ENCODE measurements around the gene ZHX3. TPM values are rescaled to one million over a fixed set of nuclear protein-coding genes. Genes with fewer than 3 reads are reported as not detected.

Gene ZHX3
- total and polyA plus RNA-seq, 2 of the 4 experiments (the other 2 are of a cell fraction) = 25.0 to 28.0 TPM

- no TSS peak for BruUV-seq (replicated peaks)
- WGBS, 2 experiments (ENCODE audit: extremely low coverage in 2 of 2, insufficient read length in 1 of 2) = 94% methylated on average over 2 of the region's 4 CpGs; no CpG with 5 or more reads in 1 of the 2 experiments
- no peak overlapping the region for H4K8ac ChIP-seq (ENCODE audit: low read depth in 2 of 2, low read length in 2 of 2)
- intact Hi-C loops (cut with micrococcal nuclease) (no loop called here), in situ Hi-C loops (cut with MboI; ENCODE audit: low sequenced_read_pairs) (no loop called here), dilution Hi-C loops (cut with HindIII; ENCODE audit: low sequenced_read_pairs, unreplicated experiment) (no loop called here)
- ChIA-PET CTCF (no interaction called here), POLR2A (ENCODE audit: unreplicated experiment) (no interaction called here)
- H2BK120ac ChIP-seq (ENCODE audit: low read depth, low read length) = no peak overlapping the region
- H4K5ac ChIP-seq (ENCODE audit: low read depth, low read length) = no peak overlapping the region
- H3K27ac ChIP-seq (ENCODE audit: insufficient read depth, low read length) = no peak overlapping the region
- no peak for DNase-seq
- H3K4me3 ChIP-seq (ENCODE audit: insufficient read depth, low read depth, low read length) = no peak overlapping the region
- no peak overlapping the region for H3K56ac ChIP-seq (ENCODE audit: extremely low read depth, insufficient read depth, low read length)
- H3K9ac ChIP-seq (ENCODE audit: low read depth, low read length) = no peak overlapping the region
- no peak overlapping the region for H2BK5ac ChIP-seq (ENCODE audit: low read depth, low read length, poor library complexity, severe bottlenecking)
- no peak overlapping the region; the same call in none of the 2 replicates for H3K4ac ChIP-seq (ENCODE audit: low read depth, low read length)
- H3K4me2 ChIP-seq (ENCODE audit: low read depth, low read length) = no peak overlapping the region
- 0 out of 3 replicates have a peak overlapping the region, but pooled peaks have one; percentile 12 for H2BK15ac ChIP-seq (ENCODE audit: low read depth, low read length)
- H2BK20ac ChIP-seq (ENCODE audit: low read depth, low read length) = no peak overlapping the region
- H3K14ac ChIP-seq (replicated peaks; ENCODE audit: low read depth, low read length) = peak overlapping the region; percentile 56; the same call in 1 of the 2 replicates
- H3K9me3 ChIP-seq (ENCODE audit: control insufficient read depth, insufficient read depth, low read length) = no peaks in the 10 kb centered on the region
- peaks cover 61% of the 10 kb centered on the region for H4K20me1 ChIP-seq (ENCODE audit: insufficient read depth, low read length)
- H3K9me1 ChIP-seq (ENCODE audit: insufficient read depth, low read length) = peaks cover 25% of the 10 kb centered on the region
- H3K18ac ChIP-seq (ENCODE audit: low read depth, low read length) = no peak overlapping the region
- H4K91ac ChIP-seq (ENCODE audit: insufficient read depth, low read depth, low read length) = 0 out of 2 replicates have a peak overlapping the region, but pooled peaks have one; percentile 9
- peak overlapping the region; percentile 39; the same call in 1 of the 2 replicates for H2AK5ac ChIP-seq (ENCODE audit: low read depth, low read length)
- H3K27me3 ChIP-seq (ENCODE audit: control insufficient read depth, insufficient read depth, low read length) = no peaks in the 10 kb centered on the region
- TF ChIP-seq SMC3 (IDR thresholded peaks at IDR 0.05; ENCODE audit: low read depth, low read length) (no peak), NFE2L2 (IDR thresholded peaks at IDR 0.05; ENCODE audit: low read depth, low read length) (no peak), RCOR1 (IDR thresholded peaks at IDR 0.05; ENCODE audit: insufficient replicate concordance, low read length) (no peak), MXI1 (IDR thresholded peaks at IDR 0.05; ENCODE audit: borderline replicate concordance, low read depth, low read length) (no peak), POLR2A (IDR thresholded peaks at IDR 0.05; ENCODE audit: low read depth, low read length) (no peak), USF2 (IDR thresholded peaks at IDR 0.05; ENCODE audit: low read depth, low read length) (no peak), CEBPB (IDR thresholded peaks at IDR 0.05; ENCODE audit: low read depth, low read length) (no peak), RFX5 (IDR thresholded peaks at IDR 0.05; ENCODE audit: low read depth, low read length) (no peak), RAD21 (IDR thresholded peaks at IDR 0.05; ENCODE audit: low read length) (no peak), BHLHE40 (IDR thresholded peaks at IDR 0.05; ENCODE audit: low read depth, low read length) (no peak), MAZ (IDR thresholded peaks at IDR 0.05; ENCODE audit: borderline replicate concordance, low read depth, low read length) (no peak), MAFK (IDR thresholded peaks at IDR 0.05; ENCODE audit: low read depth, low read length) (no peak)
- TF ChIP-seq, protein P1, sequence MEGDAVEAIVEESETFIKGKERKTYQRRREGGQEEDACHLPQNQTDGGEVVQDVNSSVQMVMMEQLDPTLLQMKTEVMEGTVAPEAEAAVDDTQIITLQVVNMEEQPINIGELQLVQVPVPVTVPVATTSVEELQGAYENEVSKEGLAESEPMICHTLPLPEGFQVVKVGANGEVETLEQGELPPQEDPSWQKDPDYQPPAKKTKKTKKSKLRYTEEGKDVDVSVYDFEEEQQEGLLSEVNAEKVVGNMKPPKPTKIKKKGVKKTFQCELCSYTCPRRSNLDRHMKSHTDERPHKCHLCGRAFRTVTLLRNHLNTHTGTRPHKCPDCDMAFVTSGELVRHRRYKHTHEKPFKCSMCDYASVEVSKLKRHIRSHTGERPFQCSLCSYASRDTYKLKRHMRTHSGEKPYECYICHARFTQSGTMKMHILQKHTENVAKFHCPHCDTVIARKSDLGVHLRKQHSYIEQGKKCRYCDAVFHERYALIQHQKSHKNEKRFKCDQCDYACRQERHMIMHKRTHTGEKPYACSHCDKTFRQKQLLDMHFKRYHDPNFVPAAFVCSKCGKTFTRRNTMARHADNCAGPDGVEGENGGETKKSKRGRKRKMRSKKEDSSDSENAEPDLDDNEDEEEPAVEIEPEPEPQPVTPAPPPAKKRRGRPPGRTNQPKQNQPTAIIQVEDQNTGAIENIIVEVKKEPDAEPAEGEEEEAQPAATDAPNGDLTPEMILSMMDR (conservative IDR thresholded peaks at IDR 0.05; ENCODE audit: low read depth, low read length) = no peak
- H2AK9ac ChIP-seq (replicated peaks; ENCODE audit: low read depth, low read length, poor library complexity) = no peak overlapping the region
- H3K23ac ChIP-seq (ENCODE audit: low read depth, low read length) = peak overlapping the region; percentile 78; the same call in 1 of the 2 replicates
- peaks cover 5% of the 10 kb centered on the region; the same call in 1 of the 2 replicates for H3K4me1 ChIP-seq (ENCODE audit: control insufficient read depth, insufficient read depth, low read length)
- H3K36me3 ChIP-seq (ENCODE audit: control insufficient read depth, insufficient read depth, low read length) = no peaks in the 10 kb centered on the region
- no peak for ATAC-seq (ENCODE audit: low read depth)
- peaks cover 65 to 89% of the 10 kb centered on the region in 2 experiments for H3K79me1 ChIP-seq (ENCODE audit: low read depth in 1 of 2, low read length in 2 of 2)
- no peak overlapping the region for H2AFZ ChIP-seq (replicated peaks; ENCODE audit: low read length, poor library complexity)
Observed at GRCh38 chr20:41300886-41301285, 16.6 kb downstream of the ZHX3 start.
